ENCODE data around the gene TAF1.
A peak's percentile ranks its signal among the peaks of the same experiment; 100 is the strongest.
"Not testable (repeated sequence)": the region's sequence is repeated elsewhere in the genome, so short reads cannot be mapped to it uniquely, and the experiment has no call there.

TAF1 gene

GRCh38 chrX:71365875-71366673 lies at the start of gene TAF1:
TSS of gene TAF1 (plus strand) at chrX:71366357. CDS start at chrX:71366375, 18 bp downstream.
- peak; percentile 95 for DNase-seq

GRCh38 chrX:71316959-71317358 lies 49.2 kb upstream of the TAF1 start:
- DNase-seq: not testable (repeated sequence)

- no peak for DNase-seq
These were observed 46.0 kb upstream of the TAF1 start for GRCh38 chrX:71320126-71320525.

- DNase-seq: no peak
These were observed 44.4 kb upstream of the TAF1 start for GRCh38 chrX:71321731-71322130.

- not testable (repeated sequence) for DNase-seq
These were observed 41.7 kb upstream of the TAF1 start for GRCh38 chrX:71324452-71324851.

- DNase-seq: no peak
These were observed 39.8 kb upstream of the TAF1 start for GRCh38 chrX:71326394-71326793.

GRCh38 chrX:71349151-71349665 lies 16.9 kb upstream of the TAF1 start:
- DNase-seq: not testable (repeated sequence)

- not testable (repeated sequence) for DNase-seq
These were observed 16.3 kb upstream of the TAF1 start for GRCh38 chrX:71349867-71350266.

- DNase-seq: not testable (repeated sequence)
These were observed 13.7 kb upstream of the TAF1 start for GRCh38 chrX:71352439-71352838.

- DNase-seq: no peak
These were observed 1.9 kb upstream of the TAF1 start for GRCh38 chrX:71364221-71364620.

- no peak for DNase-seq
These were observed 742 bp upstream of the TAF1 start for GRCh38 chrX:71365356-71365874.

GRCh38 chrX:71366674-71367256 lies 608 bp downstream of the TAF1 start:
- no peak for DNase-seq

- DNase-seq: no peak
These were observed 1.2 kb downstream of the TAF1 start for GRCh38 chrX:71367396-71367795.

GRCh38 chrX:71372388-71372787 lies 6.2 kb downstream of the TAF1 start:
- no peak for DNase-seq

GRCh38 chrX:71378732-71379131 lies 12.6 kb downstream of the TAF1 start:
- no peak for DNase-seq

- not testable (repeated sequence) for DNase-seq
These were observed 25.6 kb downstream of the TAF1 start for GRCh38 chrX:71391725-71392124.

- DNase-seq: no peak
These were observed 27.8 kb downstream of the TAF1 start for GRCh38 chrX:71393919-71394318.

- DNase-seq: no peak
These were observed 30.4 kb downstream of the TAF1 start for GRCh38 chrX:71396576-71396975.

- no peak for DNase-seq
These were observed 34.6 kb downstream of the TAF1 start for GRCh38 chrX:71400710-71401109.

GRCh38 chrX:71416260-71416659 lies 50.1 kb downstream of the TAF1 start:
- DNase-seq: not testable (repeated sequence)

GRCh38 chrX:71420686-71421085 lies 54.5 kb downstream of the TAF1 start:
- no peak for DNase-seq

GRCh38 chrX:71432733-71433132 lies 66.6 kb downstream of the TAF1 start:
- DNase-seq: no peak

- DNase-seq: no peak
These were observed 72.6 kb downstream of the TAF1 start for GRCh38 chrX:71438750-71439149.

GRCh38 chrX:71439420-71439819 lies 73.3 kb downstream of the TAF1 start:
- DNase-seq: no peak

Data from NCI-H524 treated with DMSO at 0.1 percent for 48 hours (cell line).